SK-N-SH treated with all-trans-retinoic acid at 6 μM for 48 hours (cell line): Measurements from ENCODE around the gene CD68.
A peak's percentile ranks its signal among the peaks of the same experiment; 100 is the strongest.

Experiments
- ATAC-seq: fragments of 200-7000 bp; cut with Tn5 transposase; 3 replicates; pipeline ENCODE4 v1.9.1; 2020; ENCODE audit warnings: mild to moderate bottlenecking, moderate library complexity
- ARNTL ChIP-seq: fragments of 450-650 bp; formaldehyde crosslinking; IDR thresholded peaks from 2 replicates; pipeline ENCODE4 v1.5.0; 2020; ENCODE audit warnings: low read depth, mild to moderate bottlenecking, moderate library complexity, borderline replicate concordance
- CSDC2 ChIP-seq: fragments of 250-450 bp; sonication (Bioruptor Pico); IDR thresholded peaks from 2 replicates; pipeline ENCODE4 v1.5.0; 2020; ENCODE audit warnings: mild to moderate bottlenecking, moderate library complexity
- ESRRG ChIP-seq: fragments of 250-450 bp; sonication (Bioruptor Pico); IDR thresholded peaks from 2 replicates; pipeline ENCODE4 v1.6.1; 2021; ENCODE audit warnings: mild to moderate bottlenecking
- GLIS3 ChIP-seq: fragments of 250-450 bp; sonication (Bioruptor Pico); IDR thresholded peaks from 2 replicates; pipeline ENCODE4 v1.5.0; 2020; ENCODE audit warnings: mild to moderate bottlenecking, moderate library complexity
- OSR1 ChIP-seq: fragments of 250-450 bp; sonication (Bioruptor Pico); IDR thresholded peaks from 2 replicates; pipeline ENCODE4 v1.8.0; 2022; ENCODE audit warnings: moderate library complexity, mild to moderate bottlenecking, inconsistent platforms
- RARB ChIP-seq: fragments of 250-450 bp; sonication (Bioruptor Pico); IDR thresholded peaks from 2 replicates; pipeline ENCODE4 v1.8.0; 2021; ENCODE audit warnings: mild to moderate bottlenecking, moderate library complexity
- SNAI2 ChIP-seq: fragments of 250-450 bp; sonication (Bioruptor Pico); IDR thresholded peaks from 2 replicates; pipeline ENCODE4 v1.5.0; 2020; ENCODE audit warnings: mild to moderate bottlenecking, moderate library complexity
- TCF4 ChIP-seq: fragments of 250-450 bp; sonication (Bioruptor Pico); IDR thresholded peaks from 2 replicates; pipeline ENCODE4 v1.8.0; 2021; ENCODE audit warnings: mild to moderate bottlenecking, moderate library complexity, borderline replicate concordance
- TOX ChIP-seq: fragments of 250-450 bp; sonication (Bioruptor Pico); IDR thresholded peaks from 2 replicates; pipeline ENCODE4 v1.8.0; 2021; ENCODE audit warnings: mild to moderate bottlenecking, moderate library complexity, borderline replicate concordance
- ZC3H10 ChIP-seq: fragments of 250-450 bp; sonication (Bioruptor Pico); IDR thresholded peaks from 2 replicates; pipeline ENCODE4 v1.5.1; 2021; ENCODE audit warnings: mild to moderate bottlenecking, moderate library complexity
- ZFP3 ChIP-seq: fragments of 250-450 bp; sonication (Bioruptor Pico); IDR thresholded peaks from 2 replicates; pipeline ENCODE4 v1.5.0; 2020; ENCODE audit warnings: mild to moderate bottlenecking, moderate library complexity
- ZFP30 ChIP-seq: fragments of 450-650 bp; formaldehyde crosslinking; IDR thresholded peaks from 2 replicates; pipeline ENCODE4 v1.5.0; 2022; ENCODE audit warnings: mild to moderate bottlenecking, moderate library complexity
- ZNF70 ChIP-seq: fragments of 450-650 bp; formaldehyde crosslinking; IDR thresholded peaks from 2 replicates; pipeline ENCODE4 v1.5.0; 2020; ENCODE audit warnings: mild to moderate bottlenecking, moderate library complexity
- ZNF8 ChIP-seq: fragments of 450-650 bp; formaldehyde crosslinking; IDR thresholded peaks from 2 replicates; pipeline ENCODE4 v1.5.0; 2020; ENCODE audit warnings: mild to moderate bottlenecking, moderate library complexity
- TF ChIP-seq, protein P1 (sequence below): fragments of 250-450 bp; sonication (Bioruptor Pico); IDR thresholded peaks from 2 replicates; pipeline ENCODE4 v1.5.1; 2020; ENCODE audit warnings: low read depth, mild to moderate bottlenecking, moderate library complexity
- TF ChIP-seq, protein P2 (sequence below): fragments of 250-450 bp; sonication (Bioruptor Pico); IDR thresholded peaks from 2 replicates; pipeline ENCODE4 v1.8.0; 2021; ENCODE audit warnings: low read depth, mild to moderate bottlenecking, moderate library complexity, borderline replicate concordance
- TF ChIP-seq, protein P3 (sequence below): fragments of 250-450 bp; sonication (Bioruptor Pico); IDR thresholded peaks from 2 replicates; pipeline ENCODE4 v1.5.0; 2020; ENCODE audit warnings: mild to moderate bottlenecking, moderate library complexity
- TF ChIP-seq, protein P4 (sequence below): fragments of 250-450 bp; sonication (Bioruptor Pico); IDR thresholded peaks from 2 replicates; pipeline ENCODE4 v1.5.1; 2021; ENCODE audit warnings: mild to moderate bottlenecking, moderate library complexity

CD68 gene

DNA sequence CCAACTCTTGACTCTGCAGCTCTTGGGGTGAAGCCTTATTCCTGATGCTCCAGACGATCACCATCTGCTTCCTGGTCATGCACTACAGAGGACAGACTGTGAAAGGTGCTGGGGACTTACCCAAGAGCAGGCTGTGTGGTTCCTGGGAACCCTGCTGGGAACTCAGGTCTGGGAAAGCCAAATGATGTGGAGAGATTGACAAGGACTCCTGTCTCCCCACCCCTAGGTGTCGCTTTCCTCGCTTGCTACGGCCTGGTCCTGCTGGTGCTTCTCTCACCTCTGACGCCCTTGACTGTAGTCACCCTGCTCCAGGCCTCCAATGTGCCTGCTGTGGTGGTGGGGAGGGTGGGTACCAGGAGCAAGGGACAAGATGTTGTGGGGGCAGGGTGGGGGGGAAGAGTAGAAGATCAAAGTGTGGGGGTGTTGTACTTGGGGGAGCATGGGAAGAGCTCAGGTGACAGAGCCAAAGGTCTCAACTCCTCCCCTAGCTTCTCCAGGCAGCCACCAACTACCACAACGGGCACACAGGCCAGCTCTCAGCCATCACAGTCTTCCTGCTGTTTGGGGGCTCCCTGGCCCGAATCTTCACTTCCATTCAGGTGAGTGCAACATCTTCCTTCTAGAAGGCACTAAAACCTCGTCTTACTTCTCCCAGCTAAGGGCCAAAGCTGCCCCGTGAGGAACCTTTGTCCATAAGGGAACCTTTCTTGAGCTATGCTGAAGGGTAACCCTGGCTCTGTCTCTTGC lies 7.4 kb downstream of the CD68 start:
- no peak for TF ChIP-seq ZFP30 (CRISPR knock-in tag)
- no peak for ATAC-seq

DNA sequence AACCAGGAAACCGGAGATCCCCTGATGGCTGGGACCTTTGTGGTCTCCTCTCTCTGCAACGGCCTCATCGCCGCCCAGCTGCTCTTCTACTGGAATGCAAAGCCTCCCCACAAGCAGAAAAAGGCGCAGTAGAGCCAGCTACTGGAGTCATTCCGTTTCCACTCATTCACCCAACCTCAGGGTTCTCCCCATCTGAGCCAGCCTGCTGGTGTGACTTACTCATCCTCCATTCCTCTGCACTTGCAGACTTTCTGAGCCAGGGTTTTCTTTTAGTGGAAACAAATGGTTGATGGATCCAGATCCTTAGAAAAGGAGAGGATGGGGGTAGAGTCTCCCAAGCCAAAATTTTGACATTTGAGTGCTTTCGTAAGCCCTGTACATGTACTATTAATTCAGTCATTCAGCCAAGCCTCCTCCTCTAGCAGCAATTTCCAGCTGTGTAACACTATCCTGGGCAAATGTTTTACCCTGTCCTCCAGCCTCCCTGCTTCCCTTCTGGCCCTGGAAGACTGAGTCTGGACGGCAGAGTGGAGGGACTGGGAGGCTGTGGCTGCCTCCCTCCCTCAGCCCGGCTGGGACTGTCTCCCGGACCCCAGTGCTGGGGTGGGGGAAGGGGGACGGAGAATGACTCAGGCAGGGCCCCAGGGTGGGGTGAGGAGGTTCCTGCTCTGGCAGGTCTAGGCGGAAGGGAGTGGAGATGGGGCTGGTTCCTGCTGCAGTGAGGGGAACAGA lies 8.1 kb downstream of the CD68 start:
- peak; percentile 44 for ATAC-seq
- TF ChIP-seq, protein P1, sequence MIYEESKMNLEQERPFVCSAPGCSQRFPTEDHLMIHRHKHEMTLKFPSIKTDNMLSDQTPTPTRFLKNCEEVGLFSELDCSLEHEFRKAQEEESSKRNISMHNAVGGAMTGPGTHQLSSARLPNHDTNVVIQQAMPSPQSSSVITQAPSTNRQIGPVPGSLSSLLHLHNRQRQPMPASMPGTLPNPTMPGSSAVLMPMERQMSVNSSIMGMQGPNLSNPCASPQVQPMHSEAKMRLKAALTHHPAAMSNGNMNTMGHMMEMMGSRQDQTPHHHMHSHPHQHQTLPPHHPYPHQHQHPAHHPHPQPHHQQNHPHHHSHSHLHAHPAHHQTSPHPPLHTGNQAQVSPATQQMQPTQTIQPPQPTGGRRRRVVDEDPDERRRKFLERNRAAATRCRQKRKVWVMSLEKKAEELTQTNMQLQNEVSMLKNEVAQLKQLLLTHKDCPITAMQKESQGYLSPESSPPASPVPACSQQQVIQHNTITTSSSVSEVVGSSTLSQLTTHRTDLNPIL (CRISPR knock-in tag) = no peak
- no peak for TF ChIP-seq ZNF8 (CRISPR knock-in tag)
- TF ChIP-seq TCF4 = no peak
- no peak for TF ChIP-seq ZNF70 (CRISPR knock-in tag)
- no peak for TF ChIP-seq CSDC2
- no peak for TF ChIP-seq ESRRG (CRISPR knock-in tag)
- no peak for TF ChIP-seq OSR1 (CRISPR knock-in tag)

DNA sequence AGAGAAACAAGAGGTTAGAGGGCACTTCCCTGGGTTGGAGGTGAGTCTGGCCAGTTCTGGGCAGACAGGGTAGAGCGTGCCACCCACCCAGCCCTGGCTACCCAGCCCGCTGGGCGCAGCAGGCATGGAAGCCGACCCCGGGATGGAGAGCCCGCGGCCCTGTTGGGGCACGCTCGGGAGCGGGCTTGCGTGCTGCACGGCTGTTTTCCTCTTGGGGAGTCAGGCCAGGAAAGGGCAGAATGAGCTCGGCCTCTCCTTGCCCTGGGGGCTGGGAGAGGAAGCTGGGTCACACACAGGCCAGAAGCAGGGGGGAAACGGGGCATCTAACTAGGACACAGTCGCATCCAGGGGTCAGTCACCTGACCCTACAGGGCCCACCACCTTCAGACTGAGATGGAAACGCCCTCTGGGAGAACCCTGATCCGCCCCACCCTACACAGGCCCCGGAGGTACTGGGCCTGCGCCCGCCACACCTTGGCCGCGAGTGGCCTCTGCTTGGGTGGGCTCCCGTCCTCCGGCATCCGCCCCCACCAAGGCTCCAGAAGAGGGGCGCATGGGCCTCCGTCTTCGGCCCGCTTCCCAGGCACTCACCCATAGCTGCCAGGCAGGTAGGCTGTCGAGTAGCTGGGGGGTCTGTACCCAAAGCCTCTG lies 9.2 kb downstream of the CD68 start:
- TF ChIP-seq ZNF8 (CRISPR knock-in tag) = no peak
- TF ChIP-seq ESRRG (CRISPR knock-in tag) = no peak
- TF ChIP-seq CSDC2 = no peak
- no peak for TF ChIP-seq ZFP3 (CRISPR knock-in tag)
- no peak for TF ChIP-seq ZC3H10 (CRISPR knock-in tag)
- TF ChIP-seq GLIS3 (CRISPR knock-in tag) = no peak
- TF ChIP-seq ARNTL (CRISPR knock-in tag) = no peak
- TF ChIP-seq, protein P2, sequence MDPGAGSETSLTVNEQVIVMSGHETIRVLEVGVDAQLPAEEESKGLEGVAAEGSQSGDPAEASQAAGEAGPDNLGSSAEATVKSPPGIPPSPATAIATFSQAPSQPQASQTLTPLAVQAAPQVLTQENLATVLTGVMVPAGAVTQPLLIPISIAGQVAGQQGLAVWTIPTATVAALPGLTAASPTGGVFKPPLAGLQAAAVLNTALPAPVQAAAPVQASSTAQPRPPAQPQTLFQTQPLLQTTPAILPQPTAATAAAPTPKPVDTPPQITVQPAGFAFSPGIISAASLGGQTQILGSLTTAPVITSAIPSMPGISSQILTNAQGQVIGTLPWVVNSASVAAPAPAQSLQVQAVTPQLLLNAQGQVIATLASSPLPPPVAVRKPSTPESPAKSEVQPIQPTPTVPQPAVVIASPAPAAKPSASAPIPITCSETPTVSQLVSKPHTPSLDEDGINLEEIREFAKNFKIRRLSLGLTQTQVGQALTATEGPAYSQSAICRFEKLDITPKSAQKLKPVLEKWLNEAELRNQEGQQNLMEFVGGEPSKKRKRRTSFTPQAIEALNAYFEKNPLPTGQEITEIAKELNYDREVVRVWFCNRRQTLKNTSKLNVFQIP (CRISPR knock-in tag) = no peak
- TF ChIP-seq OSR1 (CRISPR knock-in tag) = no peak
- TF ChIP-seq, protein P1 (CRISPR knock-in tag) = no peak
- no peak for TF ChIP-seq TCF4
- TF ChIP-seq TOX = no peak
- TF ChIP-seq SNAI2 = no peak
- TF ChIP-seq, protein P3, sequence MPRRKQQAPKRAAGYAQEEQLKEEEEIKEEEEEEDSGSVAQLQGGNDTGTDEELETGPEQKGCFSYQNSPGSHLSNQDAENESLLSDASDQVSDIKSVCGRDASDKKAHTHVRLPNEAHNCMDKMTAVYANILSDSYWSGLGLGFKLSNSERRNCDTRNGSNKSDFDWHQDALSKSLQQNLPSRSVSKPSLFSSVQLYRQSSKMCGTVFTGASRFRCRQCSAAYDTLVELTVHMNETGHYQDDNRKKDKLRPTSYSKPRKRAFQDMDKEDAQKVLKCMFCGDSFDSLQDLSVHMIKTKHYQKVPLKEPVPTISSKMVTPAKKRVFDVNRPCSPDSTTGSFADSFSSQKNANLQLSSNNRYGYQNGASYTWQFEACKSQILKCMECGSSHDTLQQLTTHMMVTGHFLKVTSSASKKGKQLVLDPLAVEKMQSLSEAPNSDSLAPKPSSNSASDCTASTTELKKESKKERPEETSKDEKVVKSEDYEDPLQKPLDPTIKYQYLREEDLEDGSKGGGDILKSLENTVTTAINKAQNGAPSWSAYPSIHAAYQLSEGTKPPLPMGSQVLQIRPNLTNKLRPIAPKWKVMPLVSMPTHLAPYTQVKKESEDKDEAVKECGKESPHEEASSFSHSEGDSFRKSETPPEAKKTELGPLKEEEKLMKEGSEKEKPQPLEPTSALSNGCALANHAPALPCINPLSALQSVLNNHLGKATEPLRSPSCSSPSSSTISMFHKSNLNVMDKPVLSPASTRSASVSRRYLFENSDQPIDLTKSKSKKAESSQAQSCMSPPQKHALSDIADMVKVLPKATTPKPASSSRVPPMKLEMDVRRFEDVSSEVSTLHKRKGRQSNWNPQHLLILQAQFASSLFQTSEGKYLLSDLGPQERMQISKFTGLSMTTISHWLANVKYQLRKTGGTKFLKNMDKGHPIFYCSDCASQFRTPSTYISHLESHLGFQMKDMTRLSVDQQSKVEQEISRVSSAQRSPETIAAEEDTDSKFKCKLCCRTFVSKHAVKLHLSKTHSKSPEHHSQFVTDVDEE (CRISPR knock-in tag) = no peak
- TF ChIP-seq, protein P4, sequence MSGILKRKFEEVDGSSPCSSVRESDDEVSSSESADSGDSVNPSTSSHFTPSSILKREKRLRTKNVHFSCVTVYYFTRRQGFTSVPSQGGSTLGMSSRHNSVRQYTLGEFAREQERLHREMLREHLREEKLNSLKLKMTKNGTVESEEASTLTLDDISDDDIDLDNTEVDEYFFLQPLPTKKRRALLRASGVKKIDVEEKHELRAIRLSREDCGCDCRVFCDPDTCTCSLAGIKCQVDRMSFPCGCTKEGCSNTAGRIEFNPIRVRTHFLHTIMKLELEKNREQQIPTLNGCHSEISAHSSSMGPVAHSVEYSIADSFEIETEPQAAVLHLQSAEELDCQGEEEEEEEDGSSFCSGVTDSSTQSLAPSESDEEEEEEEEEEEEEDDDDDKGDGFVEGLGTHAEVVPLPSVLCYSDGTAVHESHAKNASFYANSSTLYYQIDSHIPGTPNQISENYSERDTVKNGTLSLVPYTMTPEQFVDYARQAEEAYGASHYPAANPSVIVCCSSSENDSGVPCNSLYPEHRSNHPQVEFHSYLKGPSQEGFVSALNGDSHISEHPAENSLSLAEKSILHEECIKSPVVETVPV (CRISPR knock-in tag) = no peak
- TF ChIP-seq RARB (CRISPR knock-in tag) = no peak
- TF ChIP-seq, all 23 proteins: peak for 0
- ATAC-seq = no peak
